ENCODE measurements around the gene GARNL3. TPM values are rescaled to one million over a fixed set of nuclear protein-coding genes. Genes with fewer than 3 reads are reported as not detected.

Gene GARNL3
- total RNA-seq, 1 experiment from 2014 or later, result 1.2 TPM

GRCh38 chr9:127418037-127418471 lies 153.5 kb downstream of the GARNL3 start:
- Histone ChIP-seq H4K20me1 (ENCODE audit: insufficient read depth, low read depth, low read length) (no peaks in the 10 kb centered on the region), H3K4me3 (ENCODE audit: low read length) (no peak overlapping the region), H3K4me1 (ENCODE audit: low read length) (peaks cover 7% of the 10 kb centered on the region), H3K27me3 (ENCODE audit: low read length) (no peaks in the 10 kb centered on the region), H3K4me2 (ENCODE audit: low read depth, low read length, poor library complexity, severe bottlenecking) (no peak overlapping the region), H3K79me2 (ENCODE audit: low read length) (peaks cover 11% of the 10 kb centered on the region), H3K9ac (ENCODE audit: low read length) (no peak overlapping the region), H2AFZ (ENCODE audit: low read length) (no peak overlapping the region), H3K9me3 (ENCODE audit: low read length) (no peaks in the 10 kb centered on the region), H3K36me3 (ENCODE audit: insufficient read depth, low read length) (no peaks in the 10 kb centered on the region), H3K27ac (ENCODE audit: low read length) (no peak overlapping the region), H3K9me2 (replicated peaks; ENCODE audit: insufficient read depth, low read length) (no peaks in the 10 kb centered on the region)
- peak; percentile 50 for DNase-seq

- Histone ChIP-seq H3K4me3 (ENCODE audit: low read length) (no peak overlapping the region), H3K36me3 (ENCODE audit: insufficient read depth, low read length) (no peaks in the 10 kb centered on the region), H3K27me3 (ENCODE audit: low read length) (no peaks in the 10 kb centered on the region), H3K9ac (ENCODE audit: low read length) (no peak overlapping the region), H3K27ac (ENCODE audit: low read length) (no peak overlapping the region), H2AFZ (ENCODE audit: low read length) (no peak overlapping the region), H3K4me2 (ENCODE audit: low read depth, low read length, poor library complexity, severe bottlenecking) (no peak overlapping the region), H3K4me1 (ENCODE audit: low read length) (peaks cover 10% of the 10 kb centered on the region), H3K9me2 (replicated peaks; ENCODE audit: insufficient read depth, low read length) (no peaks in the 10 kb centered on the region), H3K9me3 (ENCODE audit: low read length) (no peaks in the 10 kb centered on the region), H4K20me1 (ENCODE audit: insufficient read depth, low read depth, low read length) (no peaks in the 10 kb centered on the region), H3K79me2 (ENCODE audit: low read length) (peaks cover 18% of the 10 kb centered on the region)
- no peak for DNase-seq
Observed at GRCh38 chr9:127419348-127419747, 154.8 kb downstream of the GARNL3 start.

- DNase-seq, result no peak
- no peak overlapping the region for H3K4me2 ChIP-seq (ENCODE audit: low read depth, low read length, poor library complexity, severe bottlenecking)
- H3K79me2 ChIP-seq (ENCODE audit: low read length), result peaks cover 35% of the 10 kb centered on the region
- H3K9ac ChIP-seq (ENCODE audit: low read length), result no peak overlapping the region
- H3K27me3 ChIP-seq (ENCODE audit: low read length), result no peaks in the 10 kb centered on the region
- no peak overlapping the region for H2AFZ ChIP-seq (ENCODE audit: low read length)
- no peak overlapping the region for H3K27ac ChIP-seq (ENCODE audit: low read length)
- H3K9me2 ChIP-seq (replicated peaks; ENCODE audit: insufficient read depth, low read length), result no peaks in the 10 kb centered on the region
- H3K9me3 ChIP-seq (ENCODE audit: low read length), result no peaks in the 10 kb centered on the region
- no peaks in the 10 kb centered on the region for H4K20me1 ChIP-seq (ENCODE audit: insufficient read depth, low read depth, low read length)
- H3K4me1 ChIP-seq (ENCODE audit: low read length), result peaks cover 21% of the 10 kb centered on the region
- H3K36me3 ChIP-seq (ENCODE audit: insufficient read depth, low read length), result no peaks in the 10 kb centered on the region
- no peak overlapping the region for H3K4me3 ChIP-seq (ENCODE audit: low read length)
Observed at GRCh38 chr9:127421057-127421456, 156.5 kb downstream of the GARNL3 start.

GRCh38 chr9:127422133-127422782 lies 157.7 kb downstream of the GARNL3 start:
- no peaks in the 10 kb centered on the region for H3K27me3 ChIP-seq (ENCODE audit: low read length)
- peak overlapping the region; percentile 90; the same call in 1 of the 2 replicates for H3K4me3 ChIP-seq (ENCODE audit: low read length)
- H4K20me1 ChIP-seq (ENCODE audit: insufficient read depth, low read depth, low read length), result no peaks in the 10 kb centered on the region
- H3K4me1 ChIP-seq (ENCODE audit: low read length), result peaks cover 21% of the 10 kb centered on the region
- no peak for DNase-seq
- H3K9me2 ChIP-seq (replicated peaks; ENCODE audit: insufficient read depth, low read length), result no peaks in the 10 kb centered on the region
- peaks cover 4% of the 10 kb centered on the region; the same call in 1 of the 2 replicates for H3K36me3 ChIP-seq (ENCODE audit: insufficient read depth, low read length)
- no peaks in the 10 kb centered on the region for H3K9me3 ChIP-seq (ENCODE audit: low read length)
- no peak overlapping the region for H3K27ac ChIP-seq (ENCODE audit: low read length)
- H3K4me2 ChIP-seq (ENCODE audit: low read depth, low read length, poor library complexity, severe bottlenecking), result peak overlapping the region; percentile 99
- peak overlapping the region; percentile 91 for H3K9ac ChIP-seq (ENCODE audit: low read length)
- H3K79me2 ChIP-seq (ENCODE audit: low read length), result peaks cover 44% of the 10 kb centered on the region
- no peak overlapping the region for H2AFZ ChIP-seq (ENCODE audit: low read length)

GRCh38 chr9:127422787-127423186 lies 158.2 kb downstream of the GARNL3 start:
- no peak for DNase-seq
- H2AFZ ChIP-seq (ENCODE audit: low read length), result no peak overlapping the region
- H3K79me2 ChIP-seq (ENCODE audit: low read length), result peaks cover 48% of the 10 kb centered on the region
- peaks cover 4% of the 10 kb centered on the region; the same call in 1 of the 2 replicates for H3K36me3 ChIP-seq (ENCODE audit: insufficient read depth, low read length)
- H3K27ac ChIP-seq (ENCODE audit: low read length), result no peak overlapping the region
- no peaks in the 10 kb centered on the region for H4K20me1 ChIP-seq (ENCODE audit: insufficient read depth, low read depth, low read length)
- peak overlapping the region; percentile 90 for H3K4me3 ChIP-seq (ENCODE audit: low read length)
- H3K27me3 ChIP-seq (ENCODE audit: low read length), result no peaks in the 10 kb centered on the region
- no peaks in the 10 kb centered on the region for H3K9me3 ChIP-seq (ENCODE audit: low read length)
- H3K4me2 ChIP-seq (ENCODE audit: low read depth, low read length, poor library complexity, severe bottlenecking), result peak overlapping the region; percentile 99
- peak overlapping the region; percentile 91 for H3K9ac ChIP-seq (ENCODE audit: low read length)
- peaks cover 21% of the 10 kb centered on the region for H3K4me1 ChIP-seq (ENCODE audit: low read length)
- H3K9me2 ChIP-seq (replicated peaks; ENCODE audit: insufficient read depth, low read length), result no peaks in the 10 kb centered on the region

GRCh38 chr9:127423476-127423933 lies 158.9 kb downstream of the GARNL3 start:
- Histone ChIP-seq H2AFZ (ENCODE audit: low read length) (peak overlapping the region; percentile 80; the same call in 1 of the 2 replicates), H3K4me2 (ENCODE audit: low read depth, low read length, poor library complexity, severe bottlenecking) (peak overlapping the region; percentile 99), H3K9ac (ENCODE audit: low read length) (peak overlapping the region; percentile 91), H3K36me3 (ENCODE audit: insufficient read depth, low read length) (peaks cover 4% of the 10 kb centered on the region; the same call in 1 of the 2 replicates), H3K4me1 (ENCODE audit: low read length) (peaks cover 21% of the 10 kb centered on the region), H3K27ac (ENCODE audit: low read length) (peak overlapping the region; percentile 50; the same call in 1 of the 2 replicates), H3K4me3 (ENCODE audit: low read length) (peak overlapping the region; percentile 90), H3K27me3 (ENCODE audit: low read length) (no peaks in the 10 kb centered on the region), H3K79me2 (ENCODE audit: low read length) (peaks cover 55% of the 10 kb centered on the region), H4K20me1 (ENCODE audit: insufficient read depth, low read depth, low read length) (no peaks in the 10 kb centered on the region), H3K9me3 (ENCODE audit: low read length) (no peaks in the 10 kb centered on the region), H3K9me2 (replicated peaks; ENCODE audit: insufficient read depth, low read length) (no peaks in the 10 kb centered on the region)
- no peak for DNase-seq

GRCh38 chr9:127423934-127424675 lies 159.5 kb downstream of the GARNL3 start, which contains the start of gene ZNF79:
Gene ZNF79 (plus strand): TSS chr9:127424382. CDS start chr9:127424788, 406 bp downstream.
- Histone ChIP-seq H3K4me3 (ENCODE audit: low read length) (peak within 1 kb of the TSS; percentile 90), H3K36me3 (ENCODE audit: insufficient read depth, low read length) (peaks cover 4% of the 10 kb centered on the region; the same call in 1 of the 2 replicates), H3K79me2 (ENCODE audit: low read length) (peaks cover 58% of the 10 kb centered on the region), H3K27ac (ENCODE audit: low read length) (peak within 1 kb of the TSS; percentile 50), H3K9ac (ENCODE audit: low read length) (peak within 1 kb of the TSS; percentile 91), H3K9me3 (ENCODE audit: low read length) (no peaks in the 10 kb centered on the region), H2AFZ (ENCODE audit: low read length) (peak within 1 kb of the TSS; percentile 80), H3K27me3 (ENCODE audit: low read length) (no peaks in the 10 kb centered on the region), H3K9me2 (replicated peaks; ENCODE audit: insufficient read depth, low read length) (no peaks in the 10 kb centered on the region), H3K4me1 (ENCODE audit: low read length) (peaks cover 21% of the 10 kb centered on the region), H3K4me2 (ENCODE audit: low read depth, low read length, poor library complexity, severe bottlenecking) (peak within 1 kb of the TSS; percentile 99), H4K20me1 (ENCODE audit: insufficient read depth, low read depth, low read length) (no peaks in the 10 kb centered on the region)
- DNase-seq, result peak; percentile 96

- H3K9me3 ChIP-seq (ENCODE audit: low read length), result no peaks in the 10 kb centered on the region
- H3K4me3 ChIP-seq (ENCODE audit: low read length), result peak overlapping the region; percentile 90
- no peak overlapping the region for H3K27ac ChIP-seq (ENCODE audit: low read length)
- no peaks in the 10 kb centered on the region for H4K20me1 ChIP-seq (ENCODE audit: insufficient read depth, low read depth, low read length)
- peak overlapping the region; percentile 91 for H3K9ac ChIP-seq (ENCODE audit: low read length)
- H3K9me2 ChIP-seq (replicated peaks; ENCODE audit: insufficient read depth, low read length), result no peaks in the 10 kb centered on the region
- H3K4me1 ChIP-seq (ENCODE audit: low read length), result peaks cover 21% of the 10 kb centered on the region
- peak overlapping the region; percentile 68 for H2AFZ ChIP-seq (ENCODE audit: low read length)
- H3K79me2 ChIP-seq (ENCODE audit: low read length), result peaks cover 58% of the 10 kb centered on the region
- peaks cover 4% of the 10 kb centered on the region; the same call in 1 of the 2 replicates for H3K36me3 ChIP-seq (ENCODE audit: insufficient read depth, low read length)
- peak overlapping the region; percentile 99 for H3K4me2 ChIP-seq (ENCODE audit: low read depth, low read length, poor library complexity, severe bottlenecking)
- H3K27me3 ChIP-seq (ENCODE audit: low read length), result no peaks in the 10 kb centered on the region
- DNase-seq, result no peak
Observed at GRCh38 chr9:127424676-127424999, 160.1 kb downstream of the GARNL3 start.
